H7 (cell line): ENCODE results near the gene CLIC5. TPM values are rescaled to one million over a fixed set of nuclear protein-coding genes. Genes with fewer than 3 reads are reported as not detected.
A peak's percentile ranks its signal among the peaks of the same experiment; 100 is the strongest.

Source experiments
- DNase-seq: peaks from one replicate; pipeline ENCODE4 v3.0.0; 2012
- H3K27me3 ChIP-seq: 2 replicates; pipeline ENCODE4 v1.6.0; 2011; ENCODE audit warnings: mild to moderate bottlenecking, low read length; ENCODE audit not compliant: control insufficient read depth, insufficient read depth
- H3K36me3 ChIP-seq: replicated peaks from 2 replicates; pipeline ENCODE4 v1.5.1; 2011; ENCODE audit warnings: low read length; ENCODE audit not compliant: control insufficient read depth, insufficient read depth
- H3K4me3 ChIP-seq: 2 replicates; pipeline ENCODE4 v1.5.1; 2011; ENCODE audit warnings: low read depth, mild to moderate bottlenecking, control low read depth, low read length, moderate library complexity; ENCODE audit not compliant: insufficient read depth
- total RNA-seq: library from RNA; depleted of rRNA; stranded (reverse); fragments of >200 nt; shearing (Covaris generic); gene quantifications from 2 replicates; pipeline ENCODE4 v1.2.3, GENCODE V29; 2014

The CLIC5 gene
- total RNA-seq, 1 experiment from 2014 or later: 0.45 TPM

- Histone ChIP-seq H3K36me3 (no peaks in the 10 kb centered on the region), H3K4me3 (no peak overlapping the region), H3K27me3 (peaks cover 4% of the 10 kb centered on the region; the same call in 1 of the 2 replicates)
- DNase-seq: no peak
These were observed 6.7 kb upstream of the CLIC5 start for GRCh38 chr6:46022106-46022948.

GRCh38 chr6:46017726-46018125 lies 2.1 kb upstream of the CLIC5 start:
- Histone ChIP-seq H3K36me3 (no peaks in the 10 kb centered on the region), H3K4me3 (no peak overlapping the region), H3K27me3 (peaks cover 33% of the 10 kb centered on the region)
- no peak for DNase-seq

DNA sequence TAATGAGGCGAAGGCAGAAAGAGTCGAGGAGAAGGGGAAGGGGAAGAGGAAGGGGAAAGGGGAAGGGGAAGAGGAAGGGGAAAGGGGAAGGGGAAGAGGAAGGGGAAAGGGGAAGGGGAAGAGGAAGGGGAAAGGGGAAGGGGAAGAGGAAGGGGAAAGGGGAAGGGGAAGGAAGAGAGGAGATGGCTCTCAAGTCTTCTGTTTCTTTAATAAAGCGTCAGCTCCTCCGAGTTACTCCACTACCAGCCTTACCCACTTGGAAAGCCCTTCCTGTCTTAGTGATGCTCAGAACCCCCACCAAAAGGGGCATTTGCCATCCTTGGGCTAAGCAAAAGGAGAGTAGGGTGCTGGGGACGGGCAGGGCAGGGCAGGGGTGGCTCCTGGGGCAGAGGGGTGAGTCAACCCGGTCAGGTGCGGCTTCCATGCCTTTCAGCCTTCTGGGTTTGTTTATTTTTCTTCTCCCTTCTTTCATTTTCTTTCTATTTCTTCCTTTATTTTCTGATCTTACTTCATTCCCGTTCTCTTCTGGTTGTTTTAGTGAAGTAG lies 476 bp upstream of the CLIC5 start:
- Histone ChIP-seq H3K27me3 (peaks cover 33% of the 10 kb centered on the region), H3K4me3 (peak overlapping the region; percentile 43), H3K36me3 (no peaks in the 10 kb centered on the region)
- peak; percentile 45 for DNase-seq

- Histone ChIP-seq H3K36me3 (no peaks in the 10 kb centered on the region), H3K27me3 (peaks cover 33% of the 10 kb centered on the region), H3K4me3 (peak overlapping the region; percentile 43; the same call in 1 of the 2 replicates)
- peak; percentile 71 for DNase-seq
These were observed 1.0 kb downstream of the CLIC5 start for GRCh38 chr6:46014511-46015118.

DNA sequence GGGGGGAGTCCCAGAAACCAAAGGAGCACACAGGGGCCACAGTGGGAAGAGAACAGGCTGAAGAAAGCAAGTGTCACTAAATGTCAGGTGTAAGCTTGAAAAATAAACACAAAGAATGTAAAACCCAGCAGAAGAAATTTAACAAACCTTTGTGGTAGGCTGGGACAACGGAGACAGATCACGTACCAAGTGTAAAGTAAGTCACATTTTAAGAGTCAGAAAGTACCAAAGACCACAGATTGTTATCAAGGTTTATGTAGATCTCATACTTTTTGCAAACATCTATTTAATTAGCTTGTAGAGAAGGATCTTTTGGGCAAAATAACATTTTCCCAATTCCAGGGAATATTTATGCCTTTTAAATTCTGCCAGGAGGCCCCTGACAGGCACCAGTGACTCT lies 1.6 kb downstream of the CLIC5 start:
- DNase-seq: no peak
- H3K4me3 ChIP-seq: no peak overlapping the region
- peaks cover 33% of the 10 kb centered on the region for H3K27me3 ChIP-seq
- no peaks in the 10 kb centered on the region for H3K36me3 ChIP-seq

GRCh38 chr6:46013639-46014038 lies 2.0 kb downstream of the CLIC5 start:
- Histone ChIP-seq H3K36me3 (no peaks in the 10 kb centered on the region), H3K4me3 (no peak overlapping the region), H3K27me3 (peaks cover 33% of the 10 kb centered on the region)
- peak; percentile 28 for DNase-seq

DNA sequence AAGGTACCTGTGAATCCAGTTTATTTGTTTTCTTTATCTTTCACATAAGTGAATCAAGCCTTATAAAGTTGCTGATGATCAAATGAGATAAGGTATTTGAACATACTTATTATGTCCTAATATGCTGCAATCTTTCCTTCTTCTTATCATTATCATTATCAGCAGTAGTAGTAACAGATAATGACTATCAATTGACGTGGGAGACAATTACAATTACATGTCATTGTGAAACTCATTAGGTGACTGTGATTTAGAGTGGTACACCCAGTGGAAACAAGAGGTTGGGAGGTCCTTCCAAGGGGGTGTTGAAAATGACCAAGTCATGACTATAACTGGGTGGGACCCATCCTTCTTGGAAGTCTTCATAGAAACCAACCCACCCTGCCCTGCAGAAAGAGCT lies 2.8 kb downstream of the CLIC5 start:
- no peak overlapping the region for H3K4me3 ChIP-seq
- H3K27me3 ChIP-seq: peaks cover 33% of the 10 kb centered on the region
- no peaks in the 10 kb centered on the region for H3K36me3 ChIP-seq
- no peak for DNase-seq

GRCh38 chr6:46011188-46012085 lies 4.2 kb downstream of the CLIC5 start:
- DNase-seq: no peak
- Histone ChIP-seq H3K27me3 (peaks cover 22% of the 10 kb centered on the region), H3K36me3 (no peaks in the 10 kb centered on the region), H3K4me3 (no peak overlapping the region)

DNA sequence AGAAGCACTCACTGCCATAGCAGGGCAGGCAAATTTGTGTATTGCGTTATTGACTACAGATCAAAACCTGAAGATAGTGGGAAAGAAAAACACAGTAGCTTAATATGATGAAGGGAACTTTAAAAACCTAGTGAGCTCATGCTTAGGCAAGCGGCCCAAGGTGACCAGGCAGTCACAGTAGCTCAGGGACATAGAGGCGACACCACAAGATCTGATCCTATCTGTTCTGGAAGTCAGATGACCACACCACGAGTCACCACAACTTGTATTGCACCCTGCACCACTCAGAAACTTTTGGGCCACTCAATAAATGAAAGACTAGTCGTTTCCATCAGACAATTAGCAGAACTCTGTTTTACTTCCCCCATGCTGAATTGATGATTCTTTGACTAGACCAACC lies 4.9 kb downstream of the CLIC5 start:
- Histone ChIP-seq H3K4me3 (no peak overlapping the region), H3K36me3 (no peaks in the 10 kb centered on the region), H3K27me3 (peaks cover 16% of the 10 kb centered on the region)
- DNase-seq: no peak

GRCh38 chr6:46010270-46010669 lies 5.4 kb downstream of the CLIC5 start:
- peaks cover 11% of the 10 kb centered on the region for H3K27me3 ChIP-seq
- no peaks in the 10 kb centered on the region for H3K36me3 ChIP-seq
- H3K4me3 ChIP-seq: no peak overlapping the region
- no peak for DNase-seq

GRCh38 chr6:46002264-46002663 lies 13.4 kb downstream of the CLIC5 start:
- Histone ChIP-seq H3K27me3 (no peaks in the 10 kb centered on the region), H3K36me3 (no peaks in the 10 kb centered on the region), H3K4me3 (no peak overlapping the region)
- DNase-seq: no peak

GRCh38 chr6:46000905-46001304 lies 14.8 kb downstream of the CLIC5 start:
- H3K4me3 ChIP-seq: no peak overlapping the region
- DNase-seq: no peak
- no peaks in the 10 kb centered on the region for H3K27me3 ChIP-seq
- H3K36me3 ChIP-seq: no peaks in the 10 kb centered on the region

DNA sequence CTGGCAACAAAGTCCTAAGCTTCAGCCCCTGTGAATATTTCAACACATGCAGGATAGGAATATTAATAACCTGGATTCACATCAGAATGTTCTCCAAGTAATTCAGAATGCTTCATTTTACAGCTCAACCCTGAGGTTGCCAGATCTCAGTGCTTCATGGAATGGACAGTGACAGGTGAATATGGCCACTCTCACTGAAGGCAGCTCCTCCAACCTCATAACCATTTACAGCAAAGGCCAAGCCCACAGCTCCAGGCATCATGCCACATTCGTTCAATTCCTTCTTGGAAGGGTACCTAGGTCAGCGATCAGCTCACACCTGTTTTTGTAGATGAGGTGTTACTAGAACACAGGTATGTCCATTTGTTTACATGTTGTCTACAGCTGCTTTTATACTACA lies 17.1 kb downstream of the CLIC5 start:
- no peak for DNase-seq
- no peaks in the 10 kb centered on the region for H3K36me3 ChIP-seq
- no peaks in the 10 kb centered on the region for H3K27me3 ChIP-seq

GRCh38 chr6:45997875-45998506 lies 17.7 kb downstream of the CLIC5 start:
- H3K36me3 ChIP-seq: no peaks in the 10 kb centered on the region
- H3K4me3 ChIP-seq: no peak overlapping the region
- no peaks in the 10 kb centered on the region for H3K27me3 ChIP-seq
- no peak for DNase-seq

More for the DNA sequence above, 17.1 kb downstream of the CLIC5 start:
- no peak overlapping the region for H3K4me3 ChIP-seq
